ENCODE measurements around the gene ARID5B. TPM values are rescaled to one million over a fixed set of nuclear protein-coding genes. Genes with fewer than 3 reads are reported as not detected.

Gene ARID5B
- total and polyA plus RNA-seq, 2 experiments from 2014 or later, result 1.3 to 1.6 TPM

DNA sequence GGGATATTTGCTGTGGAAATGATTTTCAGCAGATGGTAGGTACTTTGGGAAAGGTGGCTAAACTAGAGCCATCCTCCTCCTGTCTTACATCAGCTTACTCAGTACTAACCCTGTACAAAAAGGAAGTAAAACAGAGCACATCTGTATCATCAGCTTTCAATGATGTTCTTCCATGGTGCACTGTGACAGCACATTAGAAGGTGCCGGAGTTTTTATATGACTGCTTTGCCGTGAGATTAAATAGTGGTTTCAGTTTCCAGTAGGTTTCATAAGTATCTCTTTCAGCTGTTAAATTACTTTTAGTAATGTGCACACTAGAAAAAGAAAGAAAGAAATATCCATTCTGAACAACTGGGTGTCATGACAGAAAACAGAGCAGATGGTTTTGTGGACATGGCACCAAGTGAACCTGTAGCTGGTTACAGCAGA is 86.5 kb downstream of the ARID5B start:
- no peaks in the 10 kb centered on the region for H4K20me1 ChIP-seq (replicated peaks; ENCODE audit: insufficient read depth)
- TF ChIP-seq, protein P1, sequence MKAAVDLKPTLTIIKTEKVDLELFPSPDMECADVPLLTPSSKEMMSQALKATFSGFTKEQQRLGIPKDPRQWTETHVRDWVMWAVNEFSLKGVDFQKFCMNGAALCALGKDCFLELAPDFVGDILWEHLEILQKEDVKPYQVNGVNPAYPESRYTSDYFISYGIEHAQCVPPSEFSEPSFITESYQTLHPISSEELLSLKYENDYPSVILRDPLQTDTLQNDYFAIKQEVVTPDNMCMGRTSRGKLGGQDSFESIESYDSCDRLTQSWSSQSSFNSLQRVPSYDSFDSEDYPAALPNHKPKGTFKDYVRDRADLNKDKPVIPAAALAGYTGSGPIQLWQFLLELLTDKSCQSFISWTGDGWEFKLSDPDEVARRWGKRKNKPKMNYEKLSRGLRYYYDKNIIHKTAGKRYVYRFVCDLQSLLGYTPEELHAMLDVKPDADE (IDR thresholded peaks at IDR 0.05), result no peak
- TF ChIP-seq, protein P2, sequence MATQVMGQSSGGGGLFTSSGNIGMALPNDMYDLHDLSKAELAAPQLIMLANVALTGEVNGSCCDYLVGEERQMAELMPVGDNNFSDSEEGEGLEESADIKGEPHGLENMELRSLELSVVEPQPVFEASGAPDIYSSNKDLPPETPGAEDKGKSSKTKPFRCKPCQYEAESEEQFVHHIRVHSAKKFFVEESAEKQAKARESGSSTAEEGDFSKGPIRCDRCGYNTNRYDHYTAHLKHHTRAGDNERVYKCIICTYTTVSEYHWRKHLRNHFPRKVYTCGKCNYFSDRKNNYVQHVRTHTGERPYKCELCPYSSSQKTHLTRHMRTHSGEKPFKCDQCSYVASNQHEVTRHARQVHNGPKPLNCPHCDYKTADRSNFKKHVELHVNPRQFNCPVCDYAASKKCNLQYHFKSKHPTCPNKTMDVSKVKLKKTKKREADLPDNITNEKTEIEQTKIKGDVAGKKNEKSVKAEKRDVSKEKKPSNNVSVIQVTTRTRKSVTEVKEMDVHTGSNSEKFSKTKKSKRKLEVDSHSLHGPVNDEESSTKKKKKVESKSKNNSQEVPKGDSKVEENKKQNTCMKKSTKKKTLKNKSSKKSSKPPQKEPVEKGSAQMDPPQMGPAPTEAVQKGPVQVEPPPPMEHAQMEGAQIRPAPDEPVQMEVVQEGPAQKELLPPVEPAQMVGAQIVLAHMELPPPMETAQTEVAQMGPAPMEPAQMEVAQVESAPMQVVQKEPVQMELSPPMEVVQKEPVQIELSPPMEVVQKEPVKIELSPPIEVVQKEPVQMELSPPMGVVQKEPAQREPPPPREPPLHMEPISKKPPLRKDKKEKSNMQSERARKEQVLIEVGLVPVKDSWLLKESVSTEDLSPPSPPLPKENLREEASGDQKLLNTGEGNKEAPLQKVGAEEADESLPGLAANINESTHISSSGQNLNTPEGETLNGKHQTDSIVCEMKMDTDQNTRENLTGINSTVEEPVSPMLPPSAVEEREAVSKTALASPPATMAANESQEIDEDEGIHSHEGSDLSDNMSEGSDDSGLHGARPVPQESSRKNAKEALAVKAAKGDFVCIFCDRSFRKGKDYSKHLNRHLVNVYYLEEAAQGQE (IDR thresholded peaks at IDR 0.05; ENCODE audit: unreplicated experiment), result no peak
- TF ChIP-seq, protein P3, sequence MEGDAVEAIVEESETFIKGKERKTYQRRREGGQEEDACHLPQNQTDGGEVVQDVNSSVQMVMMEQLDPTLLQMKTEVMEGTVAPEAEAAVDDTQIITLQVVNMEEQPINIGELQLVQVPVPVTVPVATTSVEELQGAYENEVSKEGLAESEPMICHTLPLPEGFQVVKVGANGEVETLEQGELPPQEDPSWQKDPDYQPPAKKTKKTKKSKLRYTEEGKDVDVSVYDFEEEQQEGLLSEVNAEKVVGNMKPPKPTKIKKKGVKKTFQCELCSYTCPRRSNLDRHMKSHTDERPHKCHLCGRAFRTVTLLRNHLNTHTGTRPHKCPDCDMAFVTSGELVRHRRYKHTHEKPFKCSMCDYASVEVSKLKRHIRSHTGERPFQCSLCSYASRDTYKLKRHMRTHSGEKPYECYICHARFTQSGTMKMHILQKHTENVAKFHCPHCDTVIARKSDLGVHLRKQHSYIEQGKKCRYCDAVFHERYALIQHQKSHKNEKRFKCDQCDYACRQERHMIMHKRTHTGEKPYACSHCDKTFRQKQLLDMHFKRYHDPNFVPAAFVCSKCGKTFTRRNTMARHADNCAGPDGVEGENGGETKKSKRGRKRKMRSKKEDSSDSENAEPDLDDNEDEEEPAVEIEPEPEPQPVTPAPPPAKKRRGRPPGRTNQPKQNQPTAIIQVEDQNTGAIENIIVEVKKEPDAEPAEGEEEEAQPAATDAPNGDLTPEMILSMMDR (conservative IDR thresholded peaks at IDR 0.05; ENCODE audit: low read depth in 2 of 2), result no peak
- TF ChIP-seq ZNF331 (CRISPR knock-in tag; IDR thresholded peaks at IDR 0.05; ENCODE audit: low read depth) (no peak), EZH2phosphoT487 (IDR thresholded peaks at IDR 0.05; ENCODE audit: unreplicated experiment) (no peak), JUNB (IDR thresholded peaks at IDR 0.05; ENCODE audit: unreplicated experiment) (no peak), NANOG (IDR thresholded peaks at IDR 0.05; ENCODE audit: borderline replicate concordance) (no peak), EZH2 (IDR thresholded peaks at IDR 0.05; ENCODE audit: low read depth, unreplicated experiment) (no peak), POLR2AphosphoS5 (IDR thresholded peaks at IDR 0.05; ENCODE audit: low read depth) (no peak), STAT1 (IDR thresholded peaks at IDR 0.05; ENCODE audit: unreplicated experiment) (no peak), CREB1 (CRISPR knock-in tag; IDR thresholded peaks at IDR 0.05; ENCODE audit: low read depth) (no peak)
- H3K4me2 ChIP-seq, result no peak overlapping the region
- DNase-seq (ENCODE audit: low spot score), result no peak
- no peaks in the 10 kb centered on the region for H3F3A ChIP-seq (replicated peaks; ENCODE audit: low read depth)
- Mint-ChIP-seq H3K36me3 (ENCODE audit: low read depth) (no peaks in the 10 kb centered on the region), H3K4me3 (no peak overlapping the region), H3K9me3 (no peaks in the 10 kb centered on the region), H3K27me3 (ENCODE audit: insufficient read depth, low read depth, poor library complexity) (peaks cover 2% of the 10 kb centered on the region), H3K27ac (no peak overlapping the region), H3K4me1 (peaks cover 50% of the 10 kb centered on the region)
- no peaks in the 10 kb centered on the region; the same call in 1 of the 2 replicates for H3K9me2 ChIP-seq (ENCODE audit: insufficient read depth)
- H3K27me3 ChIP-seq (ENCODE audit: insufficient read depth), result no peaks in the 10 kb centered on the region
- H3K27ac ChIP-seq (ENCODE audit: low read depth), result no peak overlapping the region
- H3K79me2 ChIP-seq (replicated peaks; ENCODE audit: insufficient read depth), result no peaks in the 10 kb centered on the region
- H3K36me3 ChIP-seq (ENCODE audit: insufficient read depth), result no peaks in the 10 kb centered on the region
- no peak overlapping the region for H2AFZ ChIP-seq
- no peak for ATAC-seq
- H3K4me3 ChIP-seq, result no peak overlapping the region
- H3K4me1 ChIP-seq (ENCODE audit: insufficient read depth), result peaks cover 48% of the 10 kb centered on the region

Measured in GM23338 (cell line).